OCI-LY1 (cell line): ENCODE measurements around the gene MYO1D.

Experiments
- H2AFZ ChIP-seq: fragments of 200-600 bp; sonication (generic), shearing (Covaris generic); 2 replicates; pipeline ENCODE4 v1.6.0; 2014; ENCODE audit warnings: antibody characterized with exemption, mild to moderate bottlenecking, low read length
- H3F3A ChIP-seq: fragments of 200-600 bp; sonication (generic), shearing (Covaris generic); 2 replicates; pipeline ENCODE4 v1.6.0; 2014; ENCODE audit warnings: mild to moderate bottlenecking, antibody characterized with exemption, low read length, moderate library complexity; ENCODE audit not compliant: insufficient read depth
- H3K27ac ChIP-seq: fragments of 200-600 bp; sonication (generic); 2 replicates; pipeline ENCODE4 v1.5.1; 2014; ENCODE audit warnings: low read length, mixed run types, mild to moderate bottlenecking, low read depth; ENCODE audit not compliant: poor library complexity, severe bottlenecking
- H3K27me3 ChIP-seq: fragments of 200-600 bp; sonication (generic); 2 replicates; pipeline ENCODE4 v1.6.0; 2014; ENCODE audit warnings: antibody characterized with exemption, mild to moderate bottlenecking, low read length, moderate library complexity; ENCODE audit not compliant: insufficient read depth
- H3K36me3 ChIP-seq: fragments of 200-600 bp; sonication (generic); 2 replicates; pipeline ENCODE4 v1.6.1; 2014; ENCODE audit warnings: mild to moderate bottlenecking, antibody characterized with exemption, low read length, moderate library complexity, mixed read lengths; ENCODE audit not compliant: insufficient read depth
- H3K4me1 ChIP-seq: fragments of 200-600 bp; sonication (generic); 2 replicates; pipeline ENCODE4 v1.5.1; 2014; ENCODE audit warnings: mild to moderate bottlenecking, low read length, moderate library complexity; ENCODE audit not compliant: insufficient read depth, severe bottlenecking
- H3K4me2 ChIP-seq: fragments of 200-600 bp; sonication (generic), shearing (Covaris generic); 2 replicates; pipeline ENCODE4 v1.6.1; 2014; ENCODE audit warnings: low read length
- H3K4me3 ChIP-seq: fragments of 200-600 bp; sonication (generic); 2 replicates; pipeline ENCODE4 v1.5.1; 2014; ENCODE audit warnings: low read length, low read depth, mild to moderate bottlenecking, mixed read lengths; ENCODE audit not compliant: poor library complexity, severe bottlenecking
- H3K79me2 ChIP-seq: fragments of 200-600 bp; shearing (Covaris generic); 2 replicates; pipeline ENCODE4 v1.6.1; 2016; ENCODE audit warnings: mixed run types, low read length, mixed read lengths; ENCODE audit not compliant: insufficient read depth
- H3K9ac ChIP-seq: fragments of 200-600 bp; sonication (generic), shearing (Covaris generic); 2 replicates; pipeline ENCODE4 v1.6.1; 2014; ENCODE audit warnings: mild to moderate bottlenecking, low read length, mixed read lengths
- H3K9me2 ChIP-seq: fragments of 200-600 bp; sonication (generic), shearing (Covaris generic); 2 replicates; pipeline ENCODE4 v1.6.1; 2014; ENCODE audit warnings: low read depth, mild to moderate bottlenecking, low read length, mixed read lengths
- H3K9me3 ChIP-seq: fragments of 200-600 bp; shearing (Covaris generic); 2 replicates; pipeline ENCODE4 v1.6.1; 2014; ENCODE audit warnings: low read length, mixed read lengths
- H4K20me1 ChIP-seq: fragments of 200-600 bp; sonication (generic), shearing (Covaris generic); 2 replicates; pipeline ENCODE4 v1.6.0; 2016; ENCODE audit warnings: mild to moderate bottlenecking, low read length; ENCODE audit not compliant: insufficient read depth
- CTCF ChIP-seq: fragments of 200-600 bp; sonication (generic), shearing (Covaris generic); IDR thresholded peaks from 2 replicates; pipeline ENCODE4 v1.5.1; 2017; ENCODE audit warnings: mild to moderate bottlenecking, antibody characterized with exemption, low read length, moderate library complexity, mixed read lengths
- EZH2 ChIP-seq: fragments of 200-600 bp; sonication (generic), shearing (Covaris generic); IDR thresholded peaks from 2 replicates; pipeline ENCODE4 v1.8.0; 2017; ENCODE audit warnings: borderline replicate concordance, mixed run types, mild to moderate bottlenecking, antibody characterized with exemption, low read length, moderate library complexity, mixed read lengths

Gene MYO1D

GRCh38 chr17:32621612-32622312 is 255.2 kb downstream of the MYO1D start:
- no peaks in the 10 kb centered on the region for H3K4me1 ChIP-seq
- no peaks in the 10 kb centered on the region for H3F3A ChIP-seq
- H3K9ac ChIP-seq = no peak overlapping the region
- no peaks in the 10 kb centered on the region for H3K27me3 ChIP-seq
- TF ChIP-seq CTCF (no peak), EZH2 (no peak)
- no peak overlapping the region for H3K27ac ChIP-seq
- no peaks in the 10 kb centered on the region for H3K36me3 ChIP-seq
- H3K4me2 ChIP-seq = no peak overlapping the region
- H2AFZ ChIP-seq = no peak overlapping the region
- no peaks in the 10 kb centered on the region for H3K9me2 ChIP-seq
- H3K79me2 ChIP-seq = no peaks in the 10 kb centered on the region
- H3K9me3 ChIP-seq = no peaks in the 10 kb centered on the region
- no peak overlapping the region for H3K4me3 ChIP-seq
- H4K20me1 ChIP-seq = no peaks in the 10 kb centered on the region

- Histone ChIP-seq H4K20me1 (no peaks in the 10 kb centered on the region), H3K9me3 (no peaks in the 10 kb centered on the region), H3K9me2 (no peaks in the 10 kb centered on the region), H3K79me2 (no peaks in the 10 kb centered on the region), H2AFZ (no peak overlapping the region), H3K4me3 (no peak overlapping the region), H3K9ac (no peak overlapping the region), H3K27me3 (no peaks in the 10 kb centered on the region), H3K36me3 (no peaks in the 10 kb centered on the region), H3K4me2 (no peak overlapping the region), H3K27ac (no peak overlapping the region), H3K4me1 (no peaks in the 10 kb centered on the region), H3F3A (no peaks in the 10 kb centered on the region)
- no peak for TF ChIP-seq CTCF
- TF ChIP-seq EZH2 = no peak
These were observed 261.6 kb downstream of the MYO1D start for GRCh38 chr17:32615326-32615725.

- no peaks in the 10 kb centered on the region for H3K36me3 ChIP-seq
- TF ChIP-seq CTCF = no peak
- TF ChIP-seq EZH2 = no peak
- no peaks in the 10 kb centered on the region for H3K9me2 ChIP-seq
- H2AFZ ChIP-seq = no peak overlapping the region
- no peak overlapping the region for H3K4me3 ChIP-seq
- H3K27ac ChIP-seq = no peak overlapping the region
- H3K9me3 ChIP-seq = no peaks in the 10 kb centered on the region
- no peaks in the 10 kb centered on the region for H3K79me2 ChIP-seq
- no peaks in the 10 kb centered on the region for H3K27me3 ChIP-seq
- no peak overlapping the region for H3K4me2 ChIP-seq
- H4K20me1 ChIP-seq = no peaks in the 10 kb centered on the region
- H3K9ac ChIP-seq = no peak overlapping the region
- H3F3A ChIP-seq = no peaks in the 10 kb centered on the region
- H3K4me1 ChIP-seq = no peaks in the 10 kb centered on the region
These were observed 266.0 kb downstream of the MYO1D start for GRCh38 chr17:32610943-32611342.
